ENCODE measurements around the gene TBL1Y.

The TBL1Y gene

DNA sequence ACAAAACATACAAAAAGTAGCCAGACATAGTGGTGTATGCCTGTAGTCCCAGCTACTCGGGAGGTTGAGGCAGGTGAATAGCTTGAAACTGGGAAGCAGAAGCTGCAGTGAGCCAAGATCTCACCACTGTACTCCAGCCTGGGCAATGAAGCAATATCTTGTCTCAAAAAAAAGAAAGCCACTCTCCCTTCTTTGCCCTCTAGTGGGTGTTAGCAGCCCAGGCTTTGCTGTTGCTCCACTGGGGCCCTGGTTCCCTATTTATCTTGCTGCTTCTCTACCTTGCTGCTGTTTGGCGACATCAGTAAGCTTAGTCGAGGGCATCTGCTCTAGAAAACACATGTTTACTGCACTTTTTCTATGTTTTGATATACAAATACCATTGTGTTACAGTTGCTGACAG is 189.2 kb downstream of the TBL1Y start:
- Histone ChIP-seq H3K36me3 (replicated peaks; ENCODE audit: low read depth, low read length) (no peaks in the 10 kb centered on the region), H2AFZ (ENCODE audit: low read depth, low read length) (no peak overlapping the region), H3K4me1 (ENCODE audit: low read length) (no peaks in the 10 kb centered on the region), H3K79me2 (ENCODE audit: low read length) (no peaks in the 10 kb centered on the region), H3K4me2 (ENCODE audit: low read length) (no peak overlapping the region), H3K4me3 (ENCODE audit: low read length) (no peak overlapping the region), H3K27me3 (ENCODE audit: low read depth, low read length) (no peaks in the 10 kb centered on the region), H3K27ac (ENCODE audit: low read length) (no peak overlapping the region), H3K9me3 (ENCODE audit: insufficient read depth, low read length) (no peaks in the 10 kb centered on the region), H3K9ac (ENCODE audit: low read length) (no peak overlapping the region), H4K20me1 (ENCODE audit: insufficient read depth, low read length) (no peaks in the 10 kb centered on the region)
- no peak; the same call in 1 of the 2 replicates for TF ChIP-seq CTCF (IDR thresholded peaks at IDR 0.05; ENCODE audit: low read depth, low read length)

- no peaks in the 10 kb centered on the region for H3K27me3 ChIP-seq (ENCODE audit: low read depth, low read length)
- H3K4me1 ChIP-seq (ENCODE audit: low read length): no peaks in the 10 kb centered on the region
- no peaks in the 10 kb centered on the region for H3K9me3 ChIP-seq (ENCODE audit: insufficient read depth, low read length)
- H3K27ac ChIP-seq (ENCODE audit: low read length): no peak overlapping the region
- H3K9ac ChIP-seq (ENCODE audit: low read length): no peak overlapping the region
- no peak overlapping the region for H3K4me2 ChIP-seq (ENCODE audit: low read length)
- H3K79me2 ChIP-seq (ENCODE audit: low read length): no peaks in the 10 kb centered on the region
- no peaks in the 10 kb centered on the region for H3K36me3 ChIP-seq (replicated peaks; ENCODE audit: low read depth, low read length)
- no peaks in the 10 kb centered on the region for H4K20me1 ChIP-seq (ENCODE audit: insufficient read depth, low read length)
- H3K4me3 ChIP-seq (ENCODE audit: low read length): no peak overlapping the region
- no peak overlapping the region for H2AFZ ChIP-seq (ENCODE audit: low read depth, low read length)
- no peak for TF ChIP-seq CTCF (IDR thresholded peaks at IDR 0.05; ENCODE audit: low read depth, low read length)
- no peak for TF ChIP-seq EZH2phosphoT487 (IDR thresholded peaks at IDR 0.05; ENCODE audit: low read depth)
These were observed 192.2 kb downstream of the TBL1Y start for GRCh38 chrY:7102680-7103079.

- H3K27ac ChIP-seq (ENCODE audit: low read length): no peak overlapping the region
- no peak for TF ChIP-seq CTCF (IDR thresholded peaks at IDR 0.05; ENCODE audit: low read depth, low read length)
- TF ChIP-seq EZH2phosphoT487 (IDR thresholded peaks at IDR 0.05; ENCODE audit: low read depth): no peak
- H3K4me1 ChIP-seq (ENCODE audit: low read length): no peaks in the 10 kb centered on the region
- no peak overlapping the region for H3K4me3 ChIP-seq (ENCODE audit: low read length)
- H3K9ac ChIP-seq (ENCODE audit: low read length): no peak overlapping the region
- no peaks in the 10 kb centered on the region for H4K20me1 ChIP-seq (ENCODE audit: insufficient read depth, low read length)
- no peaks in the 10 kb centered on the region for H3K79me2 ChIP-seq (ENCODE audit: low read length)
- no peaks in the 10 kb centered on the region for H3K36me3 ChIP-seq (replicated peaks; ENCODE audit: low read depth, low read length)
- H3K9me3 ChIP-seq (ENCODE audit: insufficient read depth, low read length): no peaks in the 10 kb centered on the region
- no peaks in the 10 kb centered on the region for H3K27me3 ChIP-seq (ENCODE audit: low read depth, low read length)
- no peak overlapping the region for H2AFZ ChIP-seq (ENCODE audit: low read depth, low read length)
- H3K4me2 ChIP-seq (ENCODE audit: low read length): no peak overlapping the region
These were observed 196.7 kb downstream of the TBL1Y start for GRCh38 chrY:7107179-7107578.

DNA sequence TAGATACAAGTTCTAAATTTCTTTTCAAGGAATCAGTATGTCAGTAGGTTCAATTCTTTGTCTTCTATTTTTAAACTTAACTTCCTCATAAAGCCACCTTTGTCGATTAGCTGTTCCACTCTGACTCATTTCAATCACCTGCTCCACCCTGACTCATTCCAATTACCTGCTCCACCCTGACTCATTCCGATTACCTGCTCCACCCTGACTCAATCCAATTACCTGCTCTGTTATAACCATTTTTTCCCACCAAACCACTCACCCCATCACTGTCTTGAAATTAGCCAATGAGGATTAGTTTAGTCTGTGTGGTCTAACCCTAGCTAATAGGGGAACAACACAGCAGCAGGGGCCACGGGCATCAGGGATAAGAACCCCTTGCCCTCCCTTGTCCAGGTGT is 199.6 kb downstream of the TBL1Y start:
- H3K4me3 ChIP-seq (ENCODE audit: low read length): no peak overlapping the region
- H3K79me2 ChIP-seq (ENCODE audit: low read length): no peaks in the 10 kb centered on the region
- no peaks in the 10 kb centered on the region for H3K27me3 ChIP-seq (ENCODE audit: low read depth, low read length)
- no peaks in the 10 kb centered on the region for H3K36me3 ChIP-seq (replicated peaks; ENCODE audit: low read depth, low read length)
- H3K4me2 ChIP-seq (ENCODE audit: low read length): no peak overlapping the region
- no peaks in the 10 kb centered on the region for H3K4me1 ChIP-seq (ENCODE audit: low read length)
- no peaks in the 10 kb centered on the region for H4K20me1 ChIP-seq (ENCODE audit: insufficient read depth, low read length)
- no peak overlapping the region for H2AFZ ChIP-seq (ENCODE audit: low read depth, low read length)
- no peaks in the 10 kb centered on the region for H3K9me3 ChIP-seq (ENCODE audit: insufficient read depth, low read length)
- TF ChIP-seq EZH2phosphoT487 (IDR thresholded peaks at IDR 0.05; ENCODE audit: low read depth): no peak
- no peak for TF ChIP-seq CTCF (IDR thresholded peaks at IDR 0.05; ENCODE audit: low read depth, low read length)
- H3K9ac ChIP-seq (ENCODE audit: low read length): no peak overlapping the region
- no peak overlapping the region for H3K27ac ChIP-seq (ENCODE audit: low read length)

Data from OCI-LY3 (cell line).